Measurements from ENCODE around the gene FBXO24. TPM values are rescaled to one million over a fixed set of nuclear protein-coding genes. Genes with fewer than 3 reads are reported as not detected.

FBXO24 gene
- total RNA-seq, 1 experiment from 2014 or later, result 1.1 TPM

DNA sequence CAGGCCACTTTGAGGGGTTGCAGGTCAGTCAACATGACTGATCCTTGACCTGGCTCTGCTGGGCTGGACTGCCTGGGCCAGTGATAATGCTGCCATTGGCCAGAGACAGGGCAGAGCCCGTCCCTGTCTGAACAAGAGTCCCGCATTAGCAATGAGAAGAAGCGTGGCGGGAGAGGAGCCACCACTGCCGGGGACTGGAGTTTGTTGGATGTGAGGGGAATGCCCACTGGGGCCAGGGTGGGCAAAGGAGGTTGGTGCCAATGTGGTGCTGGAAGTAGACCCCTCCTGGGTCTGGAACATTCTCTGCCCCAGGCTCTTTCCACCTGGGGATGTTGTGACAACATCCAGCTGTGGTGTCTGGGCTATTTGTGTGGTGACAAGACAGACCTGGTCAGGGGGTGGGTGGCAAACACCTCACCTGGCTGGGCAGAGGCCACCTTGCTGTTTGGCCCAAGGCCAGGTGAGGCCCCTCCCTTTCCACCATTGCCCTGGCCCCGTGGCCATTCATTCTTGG lies 20.1 kb upstream of the FBXO24 start:
- intact Hi-C loops (cut with micrococcal nuclease), result no loop called here
- no peak for DNase-seq (ENCODE audit: unreplicated experiment)
- TF ChIP-seq, protein P1, sequence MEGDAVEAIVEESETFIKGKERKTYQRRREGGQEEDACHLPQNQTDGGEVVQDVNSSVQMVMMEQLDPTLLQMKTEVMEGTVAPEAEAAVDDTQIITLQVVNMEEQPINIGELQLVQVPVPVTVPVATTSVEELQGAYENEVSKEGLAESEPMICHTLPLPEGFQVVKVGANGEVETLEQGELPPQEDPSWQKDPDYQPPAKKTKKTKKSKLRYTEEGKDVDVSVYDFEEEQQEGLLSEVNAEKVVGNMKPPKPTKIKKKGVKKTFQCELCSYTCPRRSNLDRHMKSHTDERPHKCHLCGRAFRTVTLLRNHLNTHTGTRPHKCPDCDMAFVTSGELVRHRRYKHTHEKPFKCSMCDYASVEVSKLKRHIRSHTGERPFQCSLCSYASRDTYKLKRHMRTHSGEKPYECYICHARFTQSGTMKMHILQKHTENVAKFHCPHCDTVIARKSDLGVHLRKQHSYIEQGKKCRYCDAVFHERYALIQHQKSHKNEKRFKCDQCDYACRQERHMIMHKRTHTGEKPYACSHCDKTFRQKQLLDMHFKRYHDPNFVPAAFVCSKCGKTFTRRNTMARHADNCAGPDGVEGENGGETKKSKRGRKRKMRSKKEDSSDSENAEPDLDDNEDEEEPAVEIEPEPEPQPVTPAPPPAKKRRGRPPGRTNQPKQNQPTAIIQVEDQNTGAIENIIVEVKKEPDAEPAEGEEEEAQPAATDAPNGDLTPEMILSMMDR (IDR thresholded peaks at IDR 0.05; ENCODE audit: unreplicated experiment), result no peak
- H3K9me3 Mint-ChIP-seq (ENCODE audit: unreplicated experiment), result no peaks in the 10 kb centered on the region
- H3K27me3 Mint-ChIP-seq (ENCODE audit: insufficient read depth, unreplicated experiment), result no peaks in the 10 kb centered on the region
- ChIA-PET POLR2A (interaction anchor here (1.4 to 1.7 kb wide), 2 partner anchors 20 to 27 kb away, joined by 3 to 5 read pairs; partner anchors contain the start of genes AGFG2, FBXO24 and LRCH4), CTCF (interaction anchor here (0.6 to 7.8 kb wide), 9 partner anchors 17 to 163 kb away, joined by 3 to 87 read pairs (median 7); no protein-coding TSS in a partner anchor)
- H3K4me1 Mint-ChIP-seq (ENCODE audit: insufficient read depth, unreplicated experiment), result no peaks in the 10 kb centered on the region
- no peak overlapping the region for H3K27ac Mint-ChIP-seq (ENCODE audit: low read depth, unreplicated experiment)
- BruUV-seq (replicated peaks), result no TSS peak
- H3K4me3 Mint-ChIP-seq (ENCODE audit: unreplicated experiment), result no peak overlapping the region
- no peaks in the 10 kb centered on the region for H3K36me3 Mint-ChIP-seq (ENCODE audit: insufficient read depth, unreplicated experiment)

DNA sequence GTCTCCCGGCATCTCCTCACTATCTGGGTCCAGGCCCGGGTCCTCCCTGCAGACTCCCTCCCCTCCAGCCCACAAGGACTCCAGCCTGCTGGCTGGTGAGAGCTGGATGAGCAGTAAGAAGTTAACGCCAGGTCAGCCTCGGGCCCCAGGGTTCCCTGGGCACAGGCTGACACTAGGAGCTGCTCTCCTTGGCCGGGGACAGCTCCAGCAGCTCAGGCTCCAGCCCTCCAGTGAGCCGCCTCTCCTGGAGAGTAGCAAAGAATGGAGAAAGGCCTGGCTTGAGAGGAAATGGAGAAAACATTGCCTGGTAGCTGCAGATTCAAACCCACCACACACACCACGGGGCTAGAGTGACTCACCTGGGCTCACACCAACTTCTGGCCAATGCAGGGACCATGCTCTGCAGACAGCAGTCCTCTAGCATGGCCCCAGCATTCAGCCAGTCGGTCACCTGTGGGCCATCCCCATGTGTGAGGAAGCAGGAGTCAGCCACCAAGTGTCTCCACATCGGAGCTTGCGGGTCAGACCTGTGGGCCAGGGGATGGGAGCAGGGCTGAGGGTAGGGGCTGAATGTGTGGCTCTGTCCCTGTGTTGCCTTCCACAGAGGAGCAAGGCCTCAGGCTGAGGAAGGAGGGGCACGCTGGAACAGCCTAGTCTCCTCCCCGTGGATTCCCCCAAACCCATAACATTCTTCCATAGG lies 18.9 kb upstream of the FBXO24 start:
- TF ChIP-seq, protein P1 (IDR thresholded peaks at IDR 0.05; ENCODE audit: unreplicated experiment), result no peak
- intact Hi-C loops (cut with micrococcal nuclease), result no loop called here
- ChIA-PET CTCF (interaction anchor here (0.7 to 1.6 kb wide), 4 partner anchors 98 to 158 kb away, joined by 3 to 7 read pairs (median 6); no protein-coding TSS in a partner anchor), POLR2A (interaction anchor here (0.6 to 1.7 kb wide), 4 partner anchors 18 to 88 kb away, joined by 3 to 5 read pairs (median 3); partner anchors contain the start of genes AGFG2, FBXO24, LRCH4 and TSC22D4)
- BruUV-seq (replicated peaks), result no TSS peak
- no peak for DNase-seq (ENCODE audit: unreplicated experiment)
- no peaks in the 10 kb centered on the region for H3K4me1 Mint-ChIP-seq (ENCODE audit: insufficient read depth, unreplicated experiment)
- H3K27me3 Mint-ChIP-seq (ENCODE audit: insufficient read depth, unreplicated experiment), result no peaks in the 10 kb centered on the region
- no peaks in the 10 kb centered on the region for H3K9me3 Mint-ChIP-seq (ENCODE audit: unreplicated experiment)
- no peaks in the 10 kb centered on the region for H3K36me3 Mint-ChIP-seq (ENCODE audit: insufficient read depth, unreplicated experiment)
- no peak overlapping the region for H3K27ac Mint-ChIP-seq (ENCODE audit: low read depth, unreplicated experiment)
- no peak overlapping the region for H3K4me3 Mint-ChIP-seq (ENCODE audit: unreplicated experiment)

DNA sequence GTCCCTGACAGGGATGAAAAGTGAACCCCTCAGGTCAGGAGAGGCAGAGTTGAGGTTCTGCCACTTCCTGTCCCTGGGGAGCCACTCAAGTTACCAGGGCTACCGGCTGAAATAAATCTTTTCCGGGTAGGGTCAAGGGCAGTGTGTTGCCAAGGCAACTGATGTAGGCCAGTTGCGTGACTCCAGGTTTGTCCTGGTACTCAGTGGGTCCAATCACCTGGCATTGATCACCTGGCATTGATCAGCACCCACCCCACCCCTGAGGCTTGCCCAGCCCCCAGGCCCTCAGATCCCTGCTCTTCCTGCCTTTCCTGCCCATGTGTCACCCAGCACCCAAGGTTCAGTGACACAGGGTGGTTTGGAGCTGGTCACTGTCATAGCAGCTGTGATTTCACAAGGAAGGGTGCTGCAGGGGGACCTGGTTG lies 18.4 kb upstream of the FBXO24 start:
- intact Hi-C loops (cut with micrococcal nuclease), result no loop called here
- CTCF ChIA-PET, result interaction anchor here (0.7 to 1.6 kb wide), 3 partner anchors 98 to 158 kb away, joined by 3 to 7 read pairs (median 6); no protein-coding TSS in a partner anchor

More for the DNA sequence above, 18.4 kb upstream of the FBXO24 start:
- no TSS peak for BruUV-seq (replicated peaks)
- Mint-ChIP-seq H3K36me3 (ENCODE audit: insufficient read depth, unreplicated experiment) (no peaks in the 10 kb centered on the region), H3K9me3 (ENCODE audit: unreplicated experiment) (no peaks in the 10 kb centered on the region), H3K4me1 (ENCODE audit: insufficient read depth, unreplicated experiment) (no peaks in the 10 kb centered on the region), H3K27ac (ENCODE audit: low read depth, unreplicated experiment) (no peak overlapping the region), H3K27me3 (ENCODE audit: insufficient read depth, unreplicated experiment) (no peaks in the 10 kb centered on the region), H3K4me3 (ENCODE audit: unreplicated experiment) (no peak overlapping the region)
- POLR2A ChIA-PET, result interaction anchor here (0.6 to 1.7 kb wide), 4 partner anchors 19 to 88 kb away, joined by 3 to 5 read pairs (median 3); partner anchors contain the start of genes AGFG2, FBXO24, LRCH4 and TSC22D4
- TF ChIP-seq, protein P1 (IDR thresholded peaks at IDR 0.05; ENCODE audit: unreplicated experiment), result no peak
- DNase-seq (ENCODE audit: unreplicated experiment), result no peak
